Kidney glomerular epithelial cell (primary cell): ENCODE measurements around the gene UGCG.
"Not testable (repeated sequence)": the region's sequence is repeated elsewhere in the genome, so short reads cannot be mapped to it uniquely, and the experiment has no call there.

Experiments used
- DNase-seq: peaks from one replicate; lab custom pipeline; 2025; lab: John Stamatoyannopoulos, UW

The UGCG gene

GRCh38 chr9:111895996-111896941 lies at the start of gene UGCG:
Gene UGCG, plus strand, starts transcription at chr9:111896814. Its CDS starts 402 bp downstream, at chr9:111897216.
- no peak for DNase-seq

DNA sequence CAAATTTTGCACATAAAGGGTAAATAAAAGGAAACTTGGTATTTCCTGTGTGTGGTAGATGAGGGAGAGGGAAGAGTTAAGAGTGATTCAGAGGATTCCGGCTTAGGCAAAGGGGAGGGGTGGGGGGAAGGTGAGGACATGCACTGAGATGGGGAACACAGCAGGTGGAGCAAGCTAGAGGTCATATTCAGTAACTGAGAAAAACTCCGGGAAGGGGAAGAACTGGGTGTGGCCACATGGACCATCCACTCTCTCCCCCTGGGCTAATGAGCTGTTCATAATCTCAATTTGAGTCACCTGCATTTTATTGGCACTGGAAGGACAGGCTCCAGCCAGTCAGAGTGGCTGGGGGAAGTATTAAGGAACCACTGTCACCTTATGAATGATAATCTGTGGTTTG lies 45.1 kb upstream of the UGCG start:
- peak; percentile 20 for DNase-seq

DNA sequence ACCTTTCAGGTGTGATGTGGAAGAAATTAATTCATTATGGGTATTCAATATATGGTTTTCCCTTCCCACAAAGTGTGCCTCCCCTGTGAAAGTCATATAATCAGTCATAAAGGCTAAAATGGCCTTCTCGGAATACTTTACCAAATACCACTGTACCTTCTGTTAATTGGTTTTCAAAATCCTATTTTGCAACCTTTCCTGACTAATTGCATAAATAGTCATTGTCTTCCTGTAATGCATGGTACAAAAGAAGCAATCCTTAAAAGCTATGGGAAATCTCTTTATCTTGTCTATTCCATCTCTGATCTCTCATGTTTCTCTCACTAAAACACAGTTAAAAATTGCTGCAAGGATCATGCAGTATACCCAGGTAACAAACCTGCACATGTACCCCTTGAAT lies 44.3 kb upstream of the UGCG start:
- no peak for DNase-seq

GRCh38 chr9:111853450-111853827 lies 43.2 kb upstream of the UGCG start:
- no peak for DNase-seq

DNA sequence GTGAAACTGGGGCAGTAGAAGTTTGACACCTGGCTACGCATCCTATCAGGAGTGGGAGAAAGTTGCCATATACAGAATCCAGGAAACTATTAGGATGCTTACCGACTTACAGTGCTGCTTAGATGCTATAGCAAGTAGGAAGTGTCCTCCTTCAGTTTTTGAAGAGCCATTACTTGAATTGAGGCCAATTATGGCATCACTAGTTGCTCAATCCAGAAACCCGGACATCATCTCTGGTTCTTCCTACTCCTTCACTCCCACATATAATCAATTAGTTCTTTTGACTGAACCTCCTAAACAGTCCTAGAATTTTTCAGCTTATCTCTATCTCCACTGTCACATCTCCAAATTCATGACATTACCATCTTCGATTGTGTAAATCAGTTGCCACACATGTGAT lies 41.8 kb upstream of the UGCG start:
- DNase-seq, result no peak

GRCh38 chr9:111857555-111858211 lies 38.9 kb upstream of the UGCG start:
- DNase-seq, result no peak

DNA sequence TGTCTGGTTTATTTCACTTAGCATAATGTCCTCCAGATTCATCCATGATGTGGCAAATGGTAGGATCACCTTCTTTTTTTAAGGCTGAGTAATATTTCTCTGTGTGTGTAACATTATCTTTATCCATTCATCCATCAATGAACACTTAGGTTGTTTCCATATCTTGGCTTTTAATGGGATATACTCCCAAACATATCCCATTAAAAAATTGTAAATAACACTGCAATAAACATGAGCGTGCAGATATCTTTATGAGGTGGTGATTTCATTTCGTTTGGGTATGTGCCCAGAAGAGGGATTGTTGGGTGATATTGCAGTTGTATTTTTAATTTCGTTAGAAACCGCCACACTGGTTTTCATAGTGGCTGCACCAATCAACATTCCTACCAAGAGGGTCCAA lies 36.2 kb upstream of the UGCG start:
- no peak for DNase-seq

GRCh38 chr9:111863636-111864035 lies 33.0 kb upstream of the UGCG start:
- no peak for DNase-seq

DNA sequence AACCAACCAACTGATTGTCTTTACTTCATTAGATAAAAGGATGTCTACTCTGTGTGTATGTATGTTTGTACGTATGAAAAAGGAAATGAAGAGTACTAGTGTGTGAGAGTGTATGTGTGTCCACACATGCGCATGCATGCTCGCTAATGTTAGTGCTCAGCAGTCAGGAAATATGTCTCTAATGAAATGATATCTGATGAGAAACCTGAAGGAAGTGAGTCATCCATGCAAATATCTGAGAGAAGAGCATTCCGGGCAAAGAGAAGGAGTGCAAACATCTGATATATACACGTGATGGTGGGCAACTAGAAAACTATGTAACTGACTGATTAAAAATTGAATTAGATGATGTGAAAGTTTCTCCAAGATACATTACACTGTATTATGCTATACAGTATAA lies 29.6 kb upstream of the UGCG start:
- DNase-seq, result no peak

- DNase-seq, result no peak
Measured at GRCh38 chr9:111868475-111868874, 28.1 kb upstream of the UGCG start.

- no peak for DNase-seq
Measured at GRCh38 chr9:111870774-111871498, 25.7 kb upstream of the UGCG start.

DNA sequence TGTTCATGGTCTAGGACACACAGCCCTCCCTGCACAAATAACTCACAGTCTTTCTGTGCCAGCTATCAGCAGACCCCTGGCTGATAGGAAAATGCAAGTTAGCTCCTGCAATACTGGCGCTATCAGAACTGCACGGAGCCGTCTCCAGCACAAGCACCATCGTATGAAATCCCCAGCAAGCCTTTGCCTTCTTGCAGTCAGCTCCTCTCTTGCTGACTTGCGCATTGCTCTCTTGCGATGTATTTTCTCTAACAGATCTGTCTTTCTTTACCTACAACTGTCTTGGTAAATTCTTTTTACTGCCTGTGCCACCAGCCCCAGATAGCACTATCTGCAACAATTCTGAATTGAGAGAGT lies 25.1 kb upstream of the UGCG start:
- no peak for DNase-seq

DNA sequence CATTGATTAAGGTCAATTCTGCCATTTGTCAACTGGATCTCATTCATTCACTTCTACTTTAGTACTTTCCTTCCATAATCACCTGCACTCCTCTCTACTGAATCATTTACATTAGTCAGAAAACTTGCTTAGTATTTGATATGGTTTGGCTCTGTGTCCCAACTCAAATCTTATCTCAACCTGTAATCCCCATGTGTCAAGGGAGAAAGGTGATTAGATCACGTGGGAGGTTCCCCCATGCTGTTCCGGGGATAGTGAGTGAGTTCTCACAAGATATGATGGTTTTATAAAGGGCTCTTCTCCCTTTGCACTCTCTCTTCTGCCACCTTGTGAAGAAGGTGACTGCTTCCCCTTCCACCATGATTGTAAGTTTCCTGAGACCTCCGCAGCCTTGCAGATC lies 23.7 kb upstream of the UGCG start:
- DNase-seq, result no peak

GRCh38 chr9:111873901-111874300 lies 22.7 kb upstream of the UGCG start:
- DNase-seq, result no peak

DNA sequence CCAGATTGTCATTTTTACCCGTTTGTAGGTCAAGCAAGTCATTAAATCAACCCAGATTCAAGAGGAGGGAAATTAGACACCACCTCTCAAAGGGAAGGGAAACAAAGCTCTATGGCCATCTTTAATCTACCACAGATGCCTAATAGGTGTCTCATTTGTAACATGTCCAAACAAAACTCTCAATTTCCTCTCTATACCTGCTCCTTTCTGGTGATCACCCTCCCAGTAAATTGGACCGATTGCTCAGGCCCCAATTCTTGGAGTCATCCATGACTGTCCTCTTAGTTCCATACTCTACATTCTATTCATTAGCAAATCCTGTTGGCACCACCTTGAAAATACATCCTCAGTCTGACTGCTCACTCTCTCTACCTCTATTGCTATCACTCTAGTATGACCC lies 22.1 kb upstream of the UGCG start:
- DNase-seq, result no peak

DNA sequence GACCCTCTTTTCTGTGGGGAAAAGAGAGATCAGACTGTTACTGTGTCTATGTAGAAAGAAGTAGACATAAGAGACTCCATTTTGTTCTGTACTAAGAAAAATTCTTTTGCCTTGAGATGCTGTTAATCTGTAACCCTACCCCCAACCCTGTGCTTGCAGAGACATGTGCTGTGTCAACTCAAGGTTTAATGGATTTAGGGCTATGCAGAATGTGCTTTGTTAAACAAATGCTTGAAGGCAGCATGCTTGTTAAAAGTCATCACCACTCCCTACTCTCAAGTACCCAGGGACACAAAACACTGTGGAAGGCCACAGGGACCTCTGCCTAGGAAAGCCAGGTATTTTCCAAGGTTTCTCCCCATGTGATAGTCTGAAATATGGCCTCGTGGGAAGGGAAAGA lies 21.3 kb upstream of the UGCG start:
- DNase-seq, result not testable (repeated sequence)

DNA sequence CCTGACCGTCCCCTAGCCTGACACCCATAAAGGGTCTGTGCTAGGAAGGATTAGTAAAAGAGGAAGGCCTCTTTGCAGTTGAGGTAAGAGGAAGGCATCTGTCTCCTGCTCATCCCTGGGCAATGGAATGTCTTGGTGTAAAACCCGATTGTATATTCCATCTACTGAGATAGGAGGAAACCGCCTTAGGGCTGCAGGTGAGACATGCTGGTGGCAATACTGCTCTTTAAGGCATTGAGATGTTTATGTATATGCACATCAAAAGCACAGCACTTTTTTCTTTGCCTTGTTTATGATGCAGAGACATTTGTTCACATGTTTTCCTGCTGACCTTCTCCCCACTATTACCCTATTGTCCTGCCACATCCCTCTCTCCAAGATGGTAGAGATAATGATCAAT lies 20.9 kb upstream of the UGCG start:
- DNase-seq, result not testable (repeated sequence)

- no peak for DNase-seq
Measured at GRCh38 chr9:111876179-111876578, 20.4 kb upstream of the UGCG start.

DNA sequence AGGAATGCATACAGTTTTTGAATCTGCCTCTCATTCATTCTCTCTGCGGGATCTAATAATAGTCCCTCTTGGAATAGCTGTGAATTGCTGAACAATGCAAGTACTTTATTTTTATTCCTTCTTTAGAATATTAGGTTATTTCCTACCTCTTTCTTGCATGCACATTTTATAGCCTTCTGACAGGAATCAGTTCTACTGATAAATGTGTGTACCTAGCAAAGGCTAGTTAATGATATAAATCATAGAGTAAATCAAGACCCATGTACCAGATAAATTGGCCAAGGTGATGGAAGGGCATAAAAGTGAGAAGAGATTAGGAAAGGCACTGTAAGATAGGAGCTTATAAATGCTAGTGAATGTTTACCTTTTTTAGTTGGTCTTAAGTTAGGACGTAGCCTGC lies 19.2 kb upstream of the UGCG start:
- no peak for DNase-seq

DNA sequence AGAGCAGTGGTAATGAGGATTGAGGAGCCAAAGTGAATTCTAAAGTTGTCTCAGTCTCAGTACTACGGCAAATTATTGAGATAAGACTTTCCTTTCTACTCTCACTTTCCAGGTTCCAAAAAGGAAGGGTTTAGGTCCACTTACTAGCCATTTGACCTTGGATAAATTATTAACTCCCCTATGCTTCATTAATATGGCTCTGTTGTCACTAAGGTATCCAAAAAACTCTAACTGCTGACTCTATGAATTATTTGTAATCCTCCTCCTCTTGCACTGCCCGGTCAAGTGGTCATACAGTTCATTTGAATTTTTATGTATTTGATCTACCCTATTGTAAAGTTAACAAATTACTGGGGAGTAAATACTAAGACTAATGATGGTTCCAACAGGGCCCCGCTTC lies 17.7 kb upstream of the UGCG start:
- no peak for DNase-seq

DNA sequence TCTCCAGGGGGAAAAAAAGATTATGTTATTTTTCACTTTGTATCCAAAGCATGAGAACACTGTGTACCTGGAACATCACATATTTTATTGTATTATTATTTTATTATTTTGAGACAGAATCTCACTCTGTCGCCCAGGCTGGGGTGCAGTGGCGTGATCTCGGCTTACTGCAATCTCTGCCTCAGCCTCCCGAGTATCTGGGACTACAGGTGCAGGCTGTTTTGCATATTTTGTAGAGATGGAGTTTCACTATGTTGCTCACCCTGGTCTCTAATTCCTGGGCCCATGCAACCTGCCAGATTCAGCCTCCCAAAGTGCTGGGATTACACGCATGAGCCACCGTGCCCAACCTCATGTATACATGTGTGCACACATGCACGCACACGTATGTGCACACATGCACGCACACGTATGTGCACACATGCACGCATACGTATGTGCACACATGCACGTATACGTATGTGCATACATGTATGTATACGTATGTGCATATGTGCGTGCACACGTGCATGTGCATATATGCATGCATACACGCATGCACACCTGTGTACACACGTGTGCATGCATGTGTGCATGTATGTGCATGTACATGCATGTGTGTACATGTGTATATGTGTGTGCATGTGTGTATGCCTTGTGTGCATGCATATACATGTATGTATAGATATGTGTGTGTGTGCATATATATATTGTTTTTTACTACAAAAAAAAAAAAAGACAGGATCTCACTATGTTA lies 9.5 kb upstream of the UGCG start:
- DNase-seq, result no peak

DNA sequence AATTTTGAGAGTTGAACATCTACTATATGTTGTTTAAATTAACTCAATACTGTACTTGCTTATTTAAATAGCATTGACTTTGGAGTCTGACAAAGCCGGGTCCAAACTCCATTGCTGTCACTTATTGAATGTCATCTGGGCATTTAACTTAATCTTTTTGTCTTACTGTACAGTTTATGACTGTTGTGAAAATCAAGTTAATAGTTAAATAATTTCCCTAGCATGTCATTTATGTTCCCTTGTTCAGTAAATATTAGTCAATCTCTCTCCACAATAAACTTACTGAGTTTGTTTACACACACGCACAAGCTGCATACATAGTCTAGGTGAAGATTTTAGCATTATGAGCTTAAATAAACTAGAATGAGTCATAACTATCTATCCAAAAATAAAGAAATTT lies 6.3 kb upstream of the UGCG start:
- no peak for DNase-seq
